ENCODE measurements around the gene CHRNB1.
A peak's percentile ranks its signal among the peaks of the same experiment; 100 is the strongest.

Gene CHRNB1

DNA sequence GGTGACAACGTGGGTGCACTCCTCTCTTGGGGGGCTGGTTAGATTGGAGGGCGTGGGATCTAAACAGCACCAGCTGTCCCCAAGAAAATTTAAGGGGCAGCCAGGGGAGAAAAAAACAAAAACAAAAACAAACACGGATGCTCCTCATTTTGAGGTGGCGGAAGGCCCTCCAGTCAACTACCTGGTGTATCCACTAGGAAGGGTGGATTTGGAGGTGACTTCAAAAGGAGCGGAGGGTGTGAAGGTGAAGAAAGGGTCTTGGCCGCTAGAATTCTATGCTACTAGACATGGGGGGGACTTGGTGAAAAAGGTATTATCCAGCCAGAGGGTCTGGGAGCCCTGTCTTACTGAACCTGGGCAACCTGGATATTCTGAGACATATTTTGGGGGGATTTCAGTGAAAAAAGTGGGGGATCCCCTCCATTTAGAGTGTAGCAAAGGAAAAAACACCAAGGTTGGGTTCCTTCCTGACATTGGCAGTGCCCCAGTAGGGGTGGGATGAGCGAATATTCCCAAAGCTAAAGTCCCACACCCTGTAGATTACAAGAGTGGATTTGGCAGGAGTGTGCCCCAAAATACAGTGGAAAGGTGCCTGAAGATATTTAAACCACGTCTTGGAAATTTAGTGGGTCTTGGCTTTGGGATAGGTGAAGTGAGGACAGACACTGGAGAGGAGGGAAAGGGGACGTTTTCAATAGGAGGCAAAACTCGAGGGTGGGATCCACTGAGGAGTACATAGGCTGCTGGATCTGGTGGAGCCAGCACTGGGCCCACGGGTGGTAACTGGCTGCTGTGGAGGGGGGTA lies 6.0 kb upstream of the CHRNB1 start:
- no peak for DNase-seq

DNA sequence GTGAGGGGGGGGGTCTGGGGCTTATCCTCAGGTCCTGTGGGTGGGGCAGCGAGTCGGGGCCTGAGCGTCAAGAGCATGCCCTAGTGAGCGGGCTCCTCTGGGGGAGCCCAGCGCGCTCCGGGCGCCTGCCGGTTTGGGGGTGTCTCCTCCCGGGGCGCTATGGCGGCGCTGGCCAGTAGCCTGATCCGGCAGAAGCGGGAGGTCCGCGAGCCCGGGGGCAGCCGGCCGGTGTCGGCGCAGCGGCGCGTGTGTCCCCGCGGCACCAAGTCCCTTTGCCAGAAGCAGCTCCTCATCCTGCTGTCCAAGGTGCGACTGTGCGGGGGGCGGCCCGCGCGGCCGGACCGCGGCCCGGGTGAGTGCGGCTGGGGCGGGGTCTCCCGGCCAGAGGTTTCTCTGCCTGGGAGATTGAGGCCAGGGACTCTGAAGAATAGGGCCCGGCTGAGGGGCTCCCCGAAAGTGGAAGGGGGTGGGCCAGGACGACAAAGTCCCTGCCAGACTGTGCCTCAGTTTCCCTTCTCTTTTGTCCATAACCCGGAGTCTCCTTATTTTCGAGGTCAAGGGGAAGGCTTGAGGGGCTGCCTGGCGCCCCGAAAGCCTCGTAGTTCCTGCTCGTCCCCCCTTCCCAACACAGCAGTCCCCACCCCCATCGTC lies 5.3 kb upstream of the CHRNB1 start, which contains the start of gene FGF11:
TSS of gene FGF11 (plus strand) at position 51 of the 651 bp plus-strand sequence. CDS start at position 160, 109 bp downstream.
- DNase-seq, result no peak

DNA sequence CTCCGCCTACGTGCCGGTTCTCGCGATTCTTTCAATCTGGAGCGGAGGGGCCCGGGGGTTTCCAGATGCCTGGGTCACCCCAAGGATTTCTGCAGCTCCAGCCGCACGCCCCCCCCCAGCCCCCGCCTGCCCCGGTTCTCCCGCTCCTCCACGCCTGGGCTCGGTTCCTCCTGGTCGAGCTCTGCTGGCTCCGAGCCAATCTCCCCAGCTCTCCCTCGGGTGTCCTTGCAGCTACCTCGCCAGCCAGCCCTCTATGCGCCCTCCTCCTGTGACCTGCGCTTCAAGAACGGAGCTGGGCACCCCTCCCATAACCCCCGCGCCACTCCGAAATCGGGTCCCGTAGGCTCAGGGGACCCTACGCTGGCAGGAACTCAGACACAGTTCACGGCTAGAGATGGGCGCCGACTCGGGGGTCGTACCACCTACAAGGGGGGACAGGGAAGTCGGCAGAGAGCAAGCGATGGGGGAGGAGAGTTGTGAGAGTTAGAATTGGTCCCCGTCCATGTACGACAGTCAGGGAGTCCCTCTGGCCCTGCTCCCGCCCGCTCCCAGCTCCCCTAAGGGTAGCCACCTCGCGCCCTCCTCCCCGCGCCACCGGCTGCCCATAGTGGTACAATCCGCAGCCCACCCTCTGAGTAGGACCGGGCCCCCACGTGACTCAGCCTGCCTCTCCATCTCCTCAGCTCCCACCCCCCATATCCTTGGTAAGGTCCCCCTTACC lies 4.6 kb upstream of the CHRNB1 start:
- DNase-seq, result peak; percentile 87

DNA sequence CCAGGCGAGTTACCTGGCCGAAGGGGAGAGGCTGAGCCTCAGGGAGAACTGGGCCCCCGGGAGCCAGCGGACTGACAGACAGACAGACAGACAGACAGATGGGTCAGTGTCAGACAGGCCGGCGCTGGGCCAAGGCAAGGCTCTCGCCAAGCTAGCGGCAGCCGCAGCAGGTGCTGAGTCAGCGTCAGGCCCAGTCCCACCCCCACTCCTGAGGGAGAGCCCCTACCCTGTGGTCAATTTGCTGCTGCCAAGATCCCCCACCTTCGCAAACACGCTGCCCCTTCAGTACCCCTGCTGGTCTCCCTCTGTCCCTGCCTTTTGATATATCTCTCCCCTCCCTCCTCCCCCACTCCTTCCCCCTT lies 4.0 kb upstream of the CHRNB1 start:
- peak; percentile 77 for DNase-seq

DNA sequence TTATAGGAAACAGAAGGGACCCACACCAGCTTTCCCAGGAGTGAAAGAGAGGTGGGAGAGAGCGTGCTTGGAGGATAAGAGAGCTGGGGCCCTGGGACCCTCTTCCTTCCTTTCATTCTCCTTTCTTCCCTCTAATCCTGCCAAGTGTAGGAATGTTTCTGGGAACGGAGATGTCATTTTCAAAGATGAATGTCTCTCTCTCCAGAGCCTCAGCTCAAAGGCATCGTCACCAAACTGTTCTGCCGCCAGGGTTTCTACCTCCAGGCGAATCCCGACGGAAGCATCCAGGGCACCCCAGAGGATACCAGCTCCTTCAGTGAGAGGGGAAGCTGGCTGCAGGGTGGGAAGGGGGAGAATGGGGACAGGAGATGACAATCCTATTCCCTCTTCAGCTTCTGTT lies 3.6 kb upstream of the CHRNB1 start:
- DNase-seq, result no peak

DNA sequence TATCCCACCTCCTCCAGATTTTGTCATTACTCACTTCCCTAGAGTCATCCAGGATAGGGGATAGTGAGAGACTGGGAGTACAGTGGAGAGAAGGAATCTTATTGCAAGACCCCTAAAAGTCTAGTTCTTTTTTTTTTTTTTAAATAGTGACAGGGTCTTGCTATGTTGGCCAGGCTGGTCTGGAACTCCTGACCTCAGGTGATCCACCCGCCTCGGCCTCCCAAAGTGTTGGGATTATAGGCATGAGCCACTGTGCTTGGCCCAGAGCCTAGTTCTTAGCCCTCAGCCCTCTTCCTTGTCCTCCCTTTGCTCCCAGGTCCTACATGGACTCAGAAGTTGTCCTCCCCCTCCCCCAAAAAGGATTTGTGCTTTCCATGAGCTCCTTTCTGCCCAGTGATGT lies 2.7 kb upstream of the CHRNB1 start:
- DNase-seq, result no peak

DNA sequence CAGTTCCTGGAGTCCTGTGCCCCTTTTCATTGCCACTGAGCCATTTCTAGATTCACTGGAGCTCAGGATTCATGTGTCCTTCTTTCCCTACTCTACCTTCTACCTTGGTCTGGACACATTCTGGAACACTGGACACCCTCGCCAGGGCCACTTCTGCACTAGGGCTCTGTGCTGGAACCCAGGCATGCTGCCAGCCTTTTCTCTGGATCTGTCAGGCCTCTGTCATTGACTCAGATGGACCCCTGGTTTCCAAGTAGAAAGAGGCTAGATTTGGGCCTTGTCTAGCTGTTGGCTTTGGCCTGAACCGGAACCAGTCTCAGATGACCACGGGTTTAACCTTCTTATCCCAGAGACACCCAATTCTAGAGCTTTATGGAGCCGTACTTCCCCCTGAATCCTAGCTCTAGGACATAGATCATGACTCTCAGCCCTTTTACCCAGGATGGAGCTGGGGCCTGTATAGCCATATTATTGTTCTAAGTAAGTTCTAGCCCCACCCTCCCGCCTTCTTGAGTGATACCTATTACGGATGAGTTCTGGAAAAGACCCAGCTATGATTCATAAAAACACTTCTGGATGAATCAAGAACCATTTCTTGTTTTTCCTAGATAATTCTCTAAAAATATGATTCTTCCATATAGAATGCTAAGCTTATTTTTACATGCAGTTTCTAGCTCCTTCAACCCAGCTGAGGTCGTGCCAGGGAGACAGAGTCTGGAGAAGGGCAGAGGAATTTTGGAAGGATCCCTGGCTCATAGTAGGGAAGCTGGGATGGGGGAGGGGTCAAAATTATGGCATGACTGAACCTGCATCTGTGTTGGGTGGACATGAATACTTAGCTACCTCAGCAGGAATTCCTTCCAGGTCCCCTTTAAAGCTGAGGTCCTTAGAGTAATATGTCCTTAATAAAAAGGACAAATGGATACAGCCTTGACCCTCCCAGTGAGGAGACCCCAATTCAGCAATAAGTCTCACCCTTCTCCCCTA lies 1.1 kb upstream of the CHRNB1 start:
- DNase-seq, result no peak

DNA sequence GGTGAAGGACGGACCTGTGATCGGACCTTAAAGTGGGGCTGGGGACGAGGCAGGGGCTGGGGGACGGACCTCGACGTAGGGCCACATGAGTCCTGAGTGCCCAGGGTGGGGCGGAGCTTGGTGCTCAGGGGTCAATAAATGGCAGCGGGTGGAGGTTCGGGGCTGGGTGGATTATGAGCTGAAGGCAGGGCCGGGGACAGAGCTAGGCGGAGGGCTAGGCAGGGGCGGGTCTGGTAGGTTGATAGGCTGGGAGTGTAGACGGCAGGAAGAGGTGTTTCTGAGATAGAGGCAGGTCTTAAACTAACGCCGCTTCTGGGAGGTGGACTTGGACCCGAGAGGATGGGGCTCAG lies 733 bp downstream of the CHRNB1 start:
- peak; percentile 48 for DNase-seq

DNA sequence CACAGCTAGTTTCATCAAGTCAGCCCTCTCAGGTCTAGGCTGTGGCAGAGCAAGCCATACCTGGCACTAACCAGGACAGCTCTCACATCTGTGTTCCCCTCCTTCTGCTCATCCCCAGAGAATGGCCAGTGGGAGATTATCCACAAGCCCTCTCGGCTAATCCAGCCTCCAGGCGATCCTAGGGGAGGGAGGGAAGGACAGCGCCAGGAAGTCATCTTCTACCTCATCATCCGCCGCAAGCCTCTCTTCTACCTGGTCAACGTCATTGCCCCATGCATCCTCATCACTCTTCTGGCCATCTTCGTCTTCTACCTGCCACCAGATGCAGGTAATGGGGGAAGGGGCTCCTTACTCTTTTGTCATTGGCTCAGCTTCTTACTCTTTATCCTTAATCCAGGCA lies 3.6 kb downstream of the CHRNB1 start:
- no peak for DNase-seq

DNA sequence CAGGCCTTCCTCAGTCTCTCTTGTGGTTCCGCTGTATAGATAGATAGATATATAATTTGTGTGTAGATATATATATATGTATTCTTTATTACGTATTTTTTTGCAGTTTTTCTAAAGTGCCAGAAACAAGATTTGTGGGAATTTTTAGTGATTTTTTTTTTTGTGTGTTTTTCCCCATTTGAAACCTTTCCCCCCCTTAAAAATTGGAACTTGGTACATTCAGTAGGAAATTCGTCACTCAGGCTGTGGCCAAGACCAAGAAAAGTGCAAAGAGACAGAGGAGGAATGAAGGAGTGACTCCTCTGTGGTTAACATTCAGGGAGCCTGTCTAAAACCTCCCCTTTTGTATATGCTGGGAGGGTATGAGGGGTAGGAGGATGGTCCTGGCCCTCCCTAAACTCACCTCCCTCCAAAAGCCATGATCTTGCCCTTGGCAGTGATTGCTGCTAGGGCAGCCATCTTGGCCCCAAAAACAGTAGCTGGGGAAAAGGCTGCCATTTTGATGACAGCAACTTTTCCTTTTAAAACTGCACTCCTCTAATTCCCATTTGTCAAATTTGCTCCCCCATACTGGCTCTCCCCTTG lies 15.2 kb downstream of the CHRNB1 start:
- no peak for DNase-seq

DNA sequence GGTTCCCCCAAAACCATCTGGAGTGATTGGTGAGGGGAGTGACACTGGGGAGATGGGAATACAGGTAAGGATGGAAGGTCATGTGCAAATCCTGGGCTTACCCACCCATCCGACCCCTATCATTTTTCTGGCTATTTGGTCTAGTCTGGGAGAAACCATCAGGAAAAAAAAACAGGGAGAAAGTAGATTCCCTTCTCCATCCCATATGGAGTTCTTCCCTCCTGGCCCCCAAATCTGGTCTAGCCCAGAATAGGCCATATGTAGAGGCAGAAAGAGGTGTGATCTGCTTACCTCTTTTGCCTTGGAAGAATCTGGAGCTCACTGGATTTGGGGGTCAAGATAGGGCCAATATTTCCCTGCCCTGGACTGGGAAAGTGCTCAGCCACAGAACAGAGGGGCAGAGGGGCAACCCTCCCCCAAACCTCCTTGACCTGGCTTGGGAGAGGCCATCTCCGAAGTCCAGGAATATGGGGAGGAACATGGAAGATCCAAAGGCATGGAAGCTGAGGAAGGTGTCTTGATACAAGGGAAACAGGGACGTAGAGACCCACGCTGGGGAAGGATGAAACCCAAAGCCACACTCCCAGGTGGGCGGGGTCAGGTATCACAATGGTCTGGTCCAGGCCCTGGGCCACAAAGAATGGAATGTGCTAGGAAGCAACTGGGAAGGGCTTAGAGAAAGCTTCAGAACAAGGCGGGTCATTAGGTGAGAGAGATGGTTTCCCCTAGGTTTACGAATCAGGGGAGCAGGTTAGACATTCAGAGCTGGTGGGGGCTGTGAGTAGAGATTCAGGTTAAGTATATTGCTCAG lies 16.2 kb downstream of the CHRNB1 start:
- no peak for DNase-seq

DNA sequence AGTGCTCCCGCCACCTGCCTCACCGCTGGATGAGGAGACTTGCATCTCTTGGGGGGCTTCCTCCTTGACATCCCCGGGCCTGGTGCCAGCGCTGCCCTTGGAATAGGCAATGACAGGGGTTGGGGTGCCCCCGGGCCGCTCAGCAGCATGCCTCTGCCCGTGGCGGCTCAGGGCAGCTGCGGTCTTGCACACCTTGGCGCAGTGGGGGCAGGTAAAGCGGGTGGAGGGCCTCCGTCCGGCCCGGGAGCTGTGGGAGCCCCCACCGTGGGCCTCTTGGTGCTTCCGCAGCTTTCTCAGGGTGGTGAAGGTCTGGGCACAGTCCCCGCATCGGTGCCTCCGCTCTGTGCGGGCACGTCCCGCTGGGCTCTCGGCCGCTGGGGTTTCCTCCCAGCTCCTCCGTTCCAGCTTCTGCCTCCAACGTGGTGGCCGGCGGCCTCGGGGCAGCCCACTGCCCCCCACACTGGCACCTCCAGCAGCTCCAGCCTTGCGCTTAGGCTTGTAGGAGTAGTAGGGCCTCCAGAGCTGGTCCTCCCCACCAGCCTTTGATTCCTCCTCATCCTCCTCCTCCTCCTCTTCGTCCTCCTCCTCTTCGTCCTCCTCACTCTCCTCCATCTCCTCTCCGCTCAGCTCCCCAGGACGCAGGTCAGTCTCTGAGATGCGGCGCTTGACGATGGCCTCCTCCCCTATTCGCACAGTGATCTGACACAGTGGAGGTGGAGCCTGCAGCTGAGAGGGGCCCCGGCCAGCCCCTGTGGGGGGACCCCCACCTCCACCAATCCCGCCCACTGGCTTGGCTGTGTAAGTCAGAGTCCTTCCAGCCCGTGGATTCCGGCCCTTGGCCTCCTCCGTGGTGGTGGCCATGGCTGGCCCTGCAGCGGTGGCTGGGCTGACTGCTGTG lies 17.9 kb downstream of the CHRNB1 start:
- no peak for DNase-seq

DNA sequence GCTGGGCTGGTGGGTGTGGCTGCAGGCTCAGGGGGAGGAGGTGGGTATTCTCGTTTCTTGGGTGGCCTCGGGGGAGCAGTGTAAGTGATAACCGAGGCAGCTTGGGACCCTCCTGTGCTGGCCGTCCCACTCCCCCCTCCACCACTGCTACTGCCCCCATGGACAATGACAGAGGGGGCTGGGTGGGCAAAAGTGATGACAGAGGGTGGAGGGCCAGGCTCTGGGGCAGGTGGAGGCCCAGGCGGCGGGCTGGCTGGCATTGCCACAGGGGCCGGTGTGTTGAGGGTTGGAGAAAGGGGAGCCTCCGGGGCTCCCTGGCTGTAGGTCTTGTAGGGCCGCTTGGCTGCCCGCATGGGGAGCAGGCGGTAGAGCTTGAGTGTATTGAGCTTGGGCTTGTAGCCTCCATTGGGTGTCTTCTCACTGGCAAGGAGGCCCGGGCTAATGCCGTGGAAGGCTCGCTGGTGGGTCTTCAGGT lies 18.5 kb downstream of the CHRNB1 start:
- no peak for DNase-seq

DNA sequence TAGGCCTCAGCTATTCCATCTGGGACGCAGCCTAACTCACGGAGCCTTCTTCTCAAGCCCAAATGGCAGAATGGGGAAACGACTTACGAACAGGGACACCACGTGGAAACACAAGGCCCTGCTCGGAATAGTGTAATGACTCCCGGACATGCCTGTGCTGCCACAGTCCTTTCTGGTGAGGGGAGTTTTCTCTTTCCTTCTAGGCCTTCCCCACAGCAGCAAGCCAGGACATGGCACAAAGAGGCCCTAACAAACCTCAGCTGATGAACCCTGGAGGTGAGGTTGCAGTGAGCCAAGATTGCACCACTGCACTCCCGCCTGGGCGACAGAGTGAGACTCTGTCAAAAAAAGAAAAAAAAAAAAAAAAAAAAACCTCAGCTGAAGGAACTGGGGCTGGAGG lies 19.2 kb downstream of the CHRNB1 start:
- DNase-seq, result no peak

DNA sequence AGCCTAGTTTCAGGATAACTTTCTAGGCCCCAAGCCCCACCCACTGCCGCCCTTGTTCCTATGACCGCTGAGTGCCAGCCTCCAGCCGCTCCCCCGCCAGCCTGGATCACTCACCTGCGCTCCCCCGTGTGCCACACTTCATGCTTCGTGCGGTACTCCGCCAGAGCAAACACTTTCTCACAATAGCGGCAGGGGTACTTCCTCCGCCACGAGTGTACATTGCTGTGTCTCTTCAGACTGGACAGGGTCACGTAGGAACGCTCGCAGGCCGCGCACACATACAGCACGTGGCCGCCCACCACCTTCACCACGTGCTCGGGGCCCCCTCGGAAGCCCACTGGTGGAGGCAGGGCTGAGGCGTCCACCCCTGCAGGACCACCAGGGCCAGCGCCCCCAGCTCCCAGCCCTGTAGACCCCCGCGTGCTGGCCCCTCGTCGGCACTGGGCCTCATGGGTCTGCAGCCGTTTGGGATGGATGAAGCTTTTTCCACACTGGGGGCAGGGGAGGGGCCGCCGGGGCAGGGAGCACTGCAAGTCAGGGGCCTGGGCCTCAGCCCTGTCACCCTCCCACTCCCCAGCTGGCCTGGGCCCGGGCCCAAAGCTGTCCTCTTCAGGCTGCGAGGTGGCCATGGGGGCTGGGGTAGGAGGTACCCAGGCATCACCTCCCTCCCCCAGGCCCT lies 20.9 kb downstream of the CHRNB1 start:
- DNase-seq, result no peak

DNA sequence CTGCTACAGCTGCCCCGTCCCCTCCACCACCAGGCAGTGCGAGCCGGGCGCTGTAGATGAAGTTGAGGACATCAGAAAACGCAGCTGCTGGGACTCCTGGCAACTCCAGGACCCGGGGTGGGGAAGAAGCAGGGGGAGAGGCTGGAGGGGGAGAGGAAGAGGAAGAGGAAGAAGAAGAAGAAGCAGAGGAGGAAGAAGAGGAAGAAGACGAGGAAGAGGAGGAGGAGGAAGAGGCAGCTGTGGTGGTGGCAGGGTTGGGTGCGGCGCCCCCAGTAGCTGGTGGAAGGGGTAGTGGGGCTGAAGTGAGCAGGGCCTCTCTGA lies 21.4 kb downstream of the CHRNB1 start:
- DNase-seq, result no peak

DNA sequence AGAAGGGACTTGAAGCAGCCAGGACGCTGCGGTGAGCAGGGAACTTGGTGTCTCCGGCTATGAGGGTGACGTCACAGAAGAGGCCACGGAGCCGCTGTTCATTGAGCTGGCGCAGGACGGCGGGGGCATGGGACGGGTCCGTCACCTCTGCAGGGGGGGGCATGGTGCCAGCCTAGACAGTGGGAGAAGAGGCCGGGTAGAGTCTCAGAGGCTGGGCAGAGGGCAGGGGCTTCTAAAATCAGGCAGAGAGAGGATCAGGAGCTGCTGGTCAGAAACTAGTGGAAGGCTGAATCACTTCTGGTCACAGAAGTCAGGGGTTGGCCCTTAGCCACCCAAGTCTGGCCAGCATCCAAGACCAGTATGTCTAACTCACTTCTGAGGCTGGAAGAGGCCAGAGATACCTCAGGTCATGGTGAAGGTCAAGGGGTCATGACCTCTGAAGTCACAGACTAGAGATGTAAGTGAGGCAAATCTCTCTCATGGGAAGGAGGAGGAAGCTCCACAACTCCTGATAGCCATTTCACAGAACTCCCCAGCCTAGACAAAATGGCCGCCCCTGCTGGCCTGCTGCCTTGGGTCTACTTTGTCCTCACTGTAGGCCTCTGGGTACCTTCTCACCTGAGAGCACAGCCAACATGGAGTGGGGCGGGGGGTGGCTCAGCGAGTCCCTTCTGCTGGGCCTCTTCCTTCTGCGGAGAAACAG lies 21.9 kb downstream of the CHRNB1 start:
- DNase-seq, result no peak

DNA sequence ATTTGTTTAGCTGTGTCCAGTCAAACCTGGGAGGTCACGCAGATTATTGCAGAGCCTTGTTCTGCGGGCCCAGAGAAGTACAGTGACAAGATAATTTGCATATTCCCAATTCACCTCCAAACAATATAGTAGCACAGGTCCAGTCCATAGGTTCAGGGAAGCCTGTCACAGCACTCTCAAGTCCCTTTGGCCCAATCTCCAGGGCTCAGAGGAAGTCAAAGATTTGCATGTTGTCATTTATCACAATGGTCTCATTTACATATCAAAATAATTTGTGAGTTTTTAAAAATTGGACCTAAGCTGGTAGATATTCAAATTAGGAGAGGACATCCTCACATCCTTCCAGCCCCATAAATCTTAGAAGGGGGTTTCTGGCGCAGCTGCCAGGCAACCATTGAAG lies 22.6 kb downstream of the CHRNB1 start:
- no peak for DNase-seq

DNA sequence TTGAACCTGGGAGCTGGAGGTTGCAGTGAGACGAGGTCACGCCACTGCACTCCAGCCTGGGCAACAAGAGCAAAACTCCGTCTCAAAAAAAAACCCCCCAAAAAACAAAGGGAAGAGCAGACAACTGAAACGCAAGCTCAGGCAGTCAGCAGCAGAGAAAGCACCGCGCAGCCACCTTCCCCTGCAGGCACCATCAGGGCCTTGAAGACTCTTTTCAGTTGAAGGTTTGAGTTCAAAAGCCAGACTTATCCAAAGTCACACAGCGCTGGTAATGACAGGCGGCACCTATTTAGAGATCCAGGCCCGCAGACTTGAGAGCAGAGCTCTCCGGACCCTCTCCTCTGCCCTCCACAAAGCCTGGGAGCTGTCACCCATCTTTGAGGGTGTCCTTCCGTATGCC lies 23.4 kb downstream of the CHRNB1 start:
- DNase-seq, result no peak
